DND-41 (cell line): ENCODE measurements around the gene TRERF1.

Experiments used
- ATAC-seq: fragments of 200-7000 bp; cut with Tn5 transposase; 3 replicates; pipeline ENCODE4 v1.9.1; 2021; ENCODE audit warnings: low read depth; ENCODE audit not compliant: insufficient read depth
- DNase-seq: peaks from one replicate; pipeline ENCODE4 v3.0.0-alpha.2; 2020
- H2AFZ ChIP-seq: 2 replicates; pipeline ENCODE4 v1.6.0; 2012; ENCODE audit warnings: low read depth, low read length
- H3K27ac ChIP-seq: 2 replicates; pipeline ENCODE4 v1.5.1; 2012; ENCODE audit warnings: low read length, inconsistent platforms
- H3K27me3 ChIP-seq: fragments of 200-600 bp; sonication (generic); 2 replicates; pipeline ENCODE4 v1.6.0; 2012; ENCODE audit warnings: low read length, mild to moderate bottlenecking, inconsistent platforms; ENCODE audit not compliant: insufficient read depth, poor library complexity
- H3K36me3 ChIP-seq: 2 replicates; pipeline ENCODE4 v1.5.1; 2012; ENCODE audit warnings: low read length, inconsistent platforms; ENCODE audit not compliant: insufficient read depth
- H3K4me1 ChIP-seq: 2 replicates; pipeline ENCODE4 v1.5.1; 2012; ENCODE audit warnings: mild to moderate bottlenecking, low read length; ENCODE audit not compliant: insufficient read depth
- H3K4me2 ChIP-seq: 2 replicates; pipeline ENCODE4 v1.6.0; 2012; ENCODE audit warnings: mild to moderate bottlenecking, moderate library complexity, low read length, inconsistent platforms; ENCODE audit not compliant: insufficient read depth
- H3K4me3 ChIP-seq, 2 experiments: fragments of 200-600 bp in 1 of 2; shearing (Covaris generic) in 1 of 2; 2 replicates each; pipeline ENCODE4 v1.5.1; 2012 to 2016; ENCODE audit warnings: inconsistent platforms in 2 of 2, low read length in 2 of 2, mild to moderate bottlenecking in 2 of 2, low read depth in 1 of 2, moderate library complexity in 1 of 2
- H3K79me2 ChIP-seq: 2 replicates; pipeline ENCODE4 v1.6.0; 2012; ENCODE audit warnings: low read length, inconsistent platforms; ENCODE audit not compliant: insufficient read depth
- H3K9ac ChIP-seq: 2 replicates; pipeline ENCODE4 v1.6.0; 2012; ENCODE audit warnings: low read depth, mild to moderate bottlenecking, inconsistent platforms, low read length, moderate library complexity
- H3K9me3 ChIP-seq: 2 replicates; pipeline ENCODE4 v1.5.1; 2012; ENCODE audit warnings: low read length, moderate library complexity, mild to moderate bottlenecking, inconsistent platforms; ENCODE audit not compliant: insufficient read depth, severe bottlenecking
- H4K20me1 ChIP-seq: 2 replicates; pipeline ENCODE4 v1.6.0; 2012; ENCODE audit warnings: low read length; ENCODE audit not compliant: insufficient read depth
- CTCF ChIP-seq: IDR thresholded peaks from 2 replicates; pipeline ENCODE4 v1.5.1; 2012; ENCODE audit warnings: borderline replicate concordance, low read length, moderate library complexity, mild to moderate bottlenecking; ENCODE audit not compliant: poor library complexity, severe bottlenecking; ENCODE audit errors: extremely low read depth
- EZH2 ChIP-seq: IDR thresholded peaks from 3 replicates; pipeline ENCODE4 v1.6.1; 2012; ENCODE audit warnings: borderline replicate concordance, low read depth, mild to moderate bottlenecking, moderate library complexity, low read length, inconsistent platforms; ENCODE audit not compliant: severe bottlenecking

The TRERF1 gene

GRCh38 chr6:42250274-42250931 lies 201.3 kb downstream of the TRERF1 start:
- no peak overlapping the region for H3K9ac ChIP-seq
- H3K27ac ChIP-seq, result no peak overlapping the region
- no peaks in the 10 kb centered on the region for H3K79me2 ChIP-seq
- ATAC-seq (no peak), DNase-seq (no peak)
- H3K36me3 ChIP-seq, result peaks cover 9% of the 10 kb centered on the region; the same call in 1 of the 2 replicates
- TF ChIP-seq CTCF (no peak), EZH2 (no peak)
- no peak overlapping the region for H3K4me3 ChIP-seq
- H3K9me3 ChIP-seq, result no peaks in the 10 kb centered on the region
- H3K4me2 ChIP-seq, result no peak overlapping the region
- no peaks in the 10 kb centered on the region for H3K27me3 ChIP-seq
- no peaks in the 10 kb centered on the region for H3K4me1 ChIP-seq
- H4K20me1 ChIP-seq, result no peaks in the 10 kb centered on the region
- H2AFZ ChIP-seq, result no peak overlapping the region

- no peaks in the 10 kb centered on the region for H3K9me3 ChIP-seq
- H3K9ac ChIP-seq, result no peak overlapping the region
- H3K4me3 ChIP-seq, result no peak overlapping the region
- no peaks in the 10 kb centered on the region for H3K79me2 ChIP-seq
- H3K27me3 ChIP-seq, result no peaks in the 10 kb centered on the region
- H3K4me2 ChIP-seq, result no peak overlapping the region
- peaks cover 5% of the 10 kb centered on the region; the same call in 1 of the 2 replicates for H3K36me3 ChIP-seq
- no peaks in the 10 kb centered on the region for H3K4me1 ChIP-seq
- DNase-seq (no peak), ATAC-seq (no peak)
- H3K27ac ChIP-seq, result no peak overlapping the region
- TF ChIP-seq CTCF (no peak), EZH2 (no peak)
- no peaks in the 10 kb centered on the region for H4K20me1 ChIP-seq
- no peak overlapping the region for H2AFZ ChIP-seq
Observed at GRCh38 chr6:42249279-42249678, 202.4 kb downstream of the TRERF1 start.

GRCh38 chr6:42243046-42243445 lies 208.7 kb downstream of the TRERF1 start:
- Histone ChIP-seq H3K27ac (no peak overlapping the region), H3K36me3 (peaks cover 18% of the 10 kb centered on the region), H3K27me3 (no peaks in the 10 kb centered on the region), H3K4me2 (no peak overlapping the region), H3K4me1 (no peaks in the 10 kb centered on the region), H3K4me3 (no peak overlapping the region), H3K9ac (no peak overlapping the region), H3K79me2 (no peaks in the 10 kb centered on the region), H3K9me3 (no peaks in the 10 kb centered on the region), H4K20me1 (no peaks in the 10 kb centered on the region), H2AFZ (no peak overlapping the region)
- TF ChIP-seq CTCF (no peak), EZH2 (no peak)
- no peak for ATAC-seq
- DNase-seq, result no peak
